Nephron (organoid): Measurements from ENCODE around the gene PROC.

Experiments
- H3K27ac Mint-ChIP-seq, 3 experiments: 2 replicates each; pipeline ENCODE4 v1.8.0; 2020; ENCODE audit warnings: mixed read lengths in 3 of 3, mild to moderate bottlenecking in 2 of 3, moderate library complexity in 1 of 3
- H3K27me3 Mint-ChIP-seq: 2 replicates; pipeline ENCODE4 v1.8.0; 2021; ENCODE audit warnings: low read depth, mild to moderate bottlenecking, moderate library complexity, mixed read lengths
- H3K36me3 Mint-ChIP-seq: 2 replicates; pipeline ENCODE4 v1.8.0; 2020; ENCODE audit warnings: low read depth, mixed read lengths
- H3K4me1 Mint-ChIP-seq: 2 replicates; pipeline ENCODE4 v1.8.0; 2020; ENCODE audit warnings: mixed read lengths
- H3K4me3 Mint-ChIP-seq, 3 experiments: 2 replicates each; pipeline ENCODE4 v1.8.0; 2020; ENCODE audit warnings: mild to moderate bottlenecking in 3 of 3, mixed read lengths in 3 of 3, moderate library complexity in 2 of 3
- H3K9me3 Mint-ChIP-seq: 2 replicates; pipeline ENCODE4 v1.8.0; 2020; ENCODE audit warnings: mixed read lengths
- TF ChIP-seq, protein P1 (sequence below), 3 experiments: fragments of 200-600 bp; sonication (generic); IDR thresholded peaks; one replicate each; pipeline ENCODE4 v1.5.0; 2021; ENCODE audit warnings: antibody characterized with exemption in 3 of 3; ENCODE audit not compliant: unreplicated experiment in 3 of 3

PROC gene

DNA sequence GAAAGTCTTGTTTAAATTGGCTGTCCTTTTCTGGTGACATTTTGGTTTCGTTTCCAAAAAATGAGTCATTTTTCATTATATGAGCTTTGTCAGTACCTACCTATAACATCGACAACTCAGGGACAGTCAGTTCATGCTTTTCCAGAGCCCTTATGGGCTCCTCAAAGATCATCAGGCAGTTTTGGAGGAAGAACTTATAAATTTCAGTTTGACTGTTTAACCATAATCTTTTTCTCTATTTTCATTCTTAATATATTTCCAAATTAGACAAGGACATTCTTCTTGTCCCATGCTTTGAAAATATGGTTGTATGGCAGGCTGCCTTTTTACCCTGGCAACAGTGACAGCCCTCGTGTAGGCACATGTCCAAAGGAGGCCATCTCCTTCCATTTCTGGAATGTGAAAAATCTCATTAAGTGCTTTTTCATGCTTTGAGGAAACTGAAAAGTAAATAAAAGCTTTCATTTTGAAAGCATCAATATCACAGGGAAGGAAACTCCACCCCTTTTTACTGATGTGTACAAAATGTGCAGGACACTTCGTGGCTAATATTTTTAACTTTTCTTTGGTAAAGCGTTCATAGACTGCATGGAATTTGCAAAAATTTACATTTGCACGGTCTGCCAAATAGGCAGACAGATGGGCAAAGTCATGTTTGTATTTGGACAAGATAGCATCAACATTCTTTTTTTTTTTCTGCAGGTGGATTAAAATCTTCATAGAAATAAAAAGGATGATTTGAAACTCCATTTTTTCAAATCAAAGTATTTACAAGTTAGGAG lies 7.2 kb upstream of the PROC start:
- Mint-ChIP-seq H3K36me3 (no peaks in the 10 kb centered on the region), H3K4me1 (peaks cover 47% of the 10 kb centered on the region), H3K27ac (peak overlapping the region; percentile 78 to 90 (median 88)), H3K4me3 (peak overlapping the region in 2 of 3 experiments; percentile 15 to 29), H3K27me3 (peaks cover 11% of the 10 kb centered on the region), H3K9me3 (peaks cover 4% of the 10 kb centered on the region)
- TF ChIP-seq, protein P1, sequence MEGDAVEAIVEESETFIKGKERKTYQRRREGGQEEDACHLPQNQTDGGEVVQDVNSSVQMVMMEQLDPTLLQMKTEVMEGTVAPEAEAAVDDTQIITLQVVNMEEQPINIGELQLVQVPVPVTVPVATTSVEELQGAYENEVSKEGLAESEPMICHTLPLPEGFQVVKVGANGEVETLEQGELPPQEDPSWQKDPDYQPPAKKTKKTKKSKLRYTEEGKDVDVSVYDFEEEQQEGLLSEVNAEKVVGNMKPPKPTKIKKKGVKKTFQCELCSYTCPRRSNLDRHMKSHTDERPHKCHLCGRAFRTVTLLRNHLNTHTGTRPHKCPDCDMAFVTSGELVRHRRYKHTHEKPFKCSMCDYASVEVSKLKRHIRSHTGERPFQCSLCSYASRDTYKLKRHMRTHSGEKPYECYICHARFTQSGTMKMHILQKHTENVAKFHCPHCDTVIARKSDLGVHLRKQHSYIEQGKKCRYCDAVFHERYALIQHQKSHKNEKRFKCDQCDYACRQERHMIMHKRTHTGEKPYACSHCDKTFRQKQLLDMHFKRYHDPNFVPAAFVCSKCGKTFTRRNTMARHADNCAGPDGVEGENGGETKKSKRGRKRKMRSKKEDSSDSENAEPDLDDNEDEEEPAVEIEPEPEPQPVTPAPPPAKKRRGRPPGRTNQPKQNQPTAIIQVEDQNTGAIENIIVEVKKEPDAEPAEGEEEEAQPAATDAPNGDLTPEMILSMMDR (IDR thresholded peaks at IDR 0.05; ENCODE audit: unreplicated experiment in 3 of 3): no peak

DNA sequence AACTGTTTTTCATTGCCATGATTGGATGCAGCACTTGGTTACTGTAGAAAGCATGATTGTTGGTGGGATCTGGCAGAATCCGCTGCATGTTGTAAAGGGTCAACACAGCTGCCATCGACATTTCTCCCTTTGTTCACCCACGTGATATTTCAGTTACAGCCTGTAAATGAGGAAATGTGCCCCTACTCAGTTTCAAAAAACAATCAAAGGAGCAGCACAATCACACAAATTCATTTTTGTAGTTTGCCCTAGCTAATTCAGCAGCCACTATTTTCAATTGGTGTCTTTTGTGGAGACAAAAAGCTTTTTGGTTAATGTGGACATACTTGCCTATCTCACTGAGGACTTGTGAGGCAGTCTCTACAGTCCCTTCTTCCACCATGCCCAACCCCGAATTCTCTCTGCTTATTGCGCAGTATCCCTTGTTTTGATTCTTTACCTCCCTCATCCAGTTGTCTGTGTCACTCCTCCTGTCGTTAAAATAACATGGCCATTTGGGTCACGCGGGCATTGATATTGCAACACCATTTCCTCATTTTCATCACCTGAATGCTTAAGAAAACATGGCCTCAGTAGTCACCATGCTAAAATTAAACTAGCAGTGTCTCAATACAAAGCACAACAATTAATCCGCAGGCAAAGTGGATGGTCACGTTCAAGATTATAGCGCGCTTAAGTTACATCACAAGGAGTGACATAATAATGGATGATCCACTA lies 6.4 kb upstream of the PROC start:
- TF ChIP-seq, protein P1 (IDR thresholded peaks at IDR 0.05; ENCODE audit: unreplicated experiment in 3 of 3): no peak
- peaks cover 54% of the 10 kb centered on the region for H3K4me1 Mint-ChIP-seq
- H3K36me3 Mint-ChIP-seq: no peaks in the 10 kb centered on the region
- H3K9me3 Mint-ChIP-seq: peaks cover 4% of the 10 kb centered on the region
- peaks cover 16% of the 10 kb centered on the region for H3K27me3 Mint-ChIP-seq
- H3K4me3 Mint-ChIP-seq: peak overlapping the region in 2 of 3 experiments; percentile 5 to 14
- peak overlapping the region; percentile 78 to 90 (median 88) for H3K27ac Mint-ChIP-seq

GRCh38 chr2:127413200-127413599 lies 5.0 kb upstream of the PROC start:
- Mint-ChIP-seq H3K9me3 (peaks cover 4% of the 10 kb centered on the region), H3K4me1 (peaks cover 66% of the 10 kb centered on the region), H3K27me3 (peaks cover 28% of the 10 kb centered on the region), H3K4me3 (no peak overlapping the region), H3K27ac (peak overlapping the region in 1 of 3 experiments; percentile 43), H3K36me3 (no peaks in the 10 kb centered on the region)
- TF ChIP-seq, protein P1 (IDR thresholded peaks at IDR 0.05; ENCODE audit: unreplicated experiment in 3 of 3): no peak

- H3K9me3 Mint-ChIP-seq: peaks cover 4% of the 10 kb centered on the region
These were observed 4.2 kb upstream of the PROC start for GRCh38 chr2:127413782-127414637.

More at GRCh38 chr2:127413782-127414637, 4.2 kb upstream of the PROC start:
- Mint-ChIP-seq H3K36me3 (no peaks in the 10 kb centered on the region), H3K4me1 (peaks cover 67% of the 10 kb centered on the region), H3K27ac (peak overlapping the region; percentile 43 to 70 (median 59)), H3K4me3 (peak overlapping the region; percentile 19 to 41 (median 36)), H3K27me3 (peaks cover 31% of the 10 kb centered on the region)
- TF ChIP-seq, protein P1 (IDR thresholded peaks at IDR 0.05; ENCODE audit: unreplicated experiment in 3 of 3): no peak
